ENCODE results near the gene MESP1.

GRCh38 chr15:89745768-89746167, 5.3 kb downstream of the MESP1 start:
- TF ChIP-seq POLR2AphosphoS5 (IDR thresholded peaks at IDR 0.05; ENCODE audit: borderline replicate concordance, low read depth, low read length) (no peak), FOXP2 (optimal IDR thresholded peaks at IDR 0.05; ENCODE audit: control extremely low read depth, extremely low read length, insufficient read depth) (no peak)
